HG03097 (cell line): Measurements from ENCODE around the gene CEP164.

Experiments
- ATAC-seq: cut with Tn5 transposase; IDR thresholded peaks from one replicate; pipeline ENCODE4 v1.9.1; 2021; ENCODE audit not compliant: unreplicated experiment, low FRiP score

CEP164 gene

DNA sequence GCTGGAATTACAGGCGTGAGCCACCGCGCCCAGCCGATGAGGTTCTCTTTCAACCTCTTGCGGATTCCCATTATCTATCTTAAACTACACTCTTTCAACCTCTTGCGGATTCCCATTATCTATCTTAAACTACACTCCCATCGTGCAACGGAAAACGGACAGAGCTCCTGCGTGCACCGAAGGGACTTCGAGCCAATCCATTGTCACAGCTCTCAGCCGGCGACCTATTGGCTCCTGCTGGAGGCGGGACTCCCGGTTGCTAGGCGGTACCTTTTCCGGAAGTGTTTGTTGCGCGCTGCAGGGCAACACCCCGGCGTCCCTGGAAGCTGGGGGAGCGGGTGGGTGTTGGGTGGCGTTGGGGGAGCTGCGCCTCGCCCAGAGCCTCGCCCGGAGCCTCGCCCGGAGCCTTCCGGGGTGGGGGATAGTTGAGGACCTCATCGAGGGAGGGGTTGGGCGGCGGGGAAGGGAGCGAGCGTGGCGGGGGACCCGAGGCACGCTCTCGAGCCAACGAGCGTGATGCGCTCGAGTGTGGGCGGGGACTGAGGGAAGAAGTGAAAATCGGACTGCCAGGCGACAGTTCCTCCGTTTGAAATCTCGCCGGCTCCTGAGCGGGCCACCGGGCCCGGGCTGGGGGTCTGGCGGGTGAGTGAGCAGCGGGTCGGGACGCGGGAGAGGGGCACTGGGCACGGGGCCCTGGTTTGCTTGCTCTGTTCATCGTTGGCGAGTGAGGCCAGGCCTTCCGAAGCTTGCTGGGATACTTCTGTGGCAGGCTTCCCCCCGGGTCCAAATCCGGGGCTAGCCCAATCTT is at the start of gene CEP164:
CEP164 (plus strand) TSS at position 288 of the 808 bp plus-strand sequence. CDS start 10,733 bp downstream, outside the sequence.
- peak; percentile 89 for ATAC-seq

DNA sequence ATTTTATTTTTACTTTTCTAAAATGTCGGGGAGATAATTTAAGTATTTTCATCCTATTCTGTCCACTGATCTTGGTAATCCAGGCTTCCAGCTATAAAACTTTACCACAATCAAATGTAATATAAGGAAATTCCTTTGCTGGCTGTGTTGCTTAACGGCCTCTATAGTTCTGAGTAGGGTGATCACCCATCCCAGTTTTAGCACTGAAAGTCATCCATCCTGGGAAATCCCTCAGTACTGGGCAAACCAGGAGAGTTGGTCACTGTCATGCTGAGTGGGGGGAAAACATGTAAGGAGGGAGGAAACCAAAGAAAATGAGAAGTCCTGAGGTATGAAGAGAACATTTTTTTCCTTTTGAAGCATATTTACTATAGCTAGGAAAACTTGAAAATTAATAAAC is 49.3 kb upstream of the CEP164 start:
- ATAC-seq: no peak

DNA sequence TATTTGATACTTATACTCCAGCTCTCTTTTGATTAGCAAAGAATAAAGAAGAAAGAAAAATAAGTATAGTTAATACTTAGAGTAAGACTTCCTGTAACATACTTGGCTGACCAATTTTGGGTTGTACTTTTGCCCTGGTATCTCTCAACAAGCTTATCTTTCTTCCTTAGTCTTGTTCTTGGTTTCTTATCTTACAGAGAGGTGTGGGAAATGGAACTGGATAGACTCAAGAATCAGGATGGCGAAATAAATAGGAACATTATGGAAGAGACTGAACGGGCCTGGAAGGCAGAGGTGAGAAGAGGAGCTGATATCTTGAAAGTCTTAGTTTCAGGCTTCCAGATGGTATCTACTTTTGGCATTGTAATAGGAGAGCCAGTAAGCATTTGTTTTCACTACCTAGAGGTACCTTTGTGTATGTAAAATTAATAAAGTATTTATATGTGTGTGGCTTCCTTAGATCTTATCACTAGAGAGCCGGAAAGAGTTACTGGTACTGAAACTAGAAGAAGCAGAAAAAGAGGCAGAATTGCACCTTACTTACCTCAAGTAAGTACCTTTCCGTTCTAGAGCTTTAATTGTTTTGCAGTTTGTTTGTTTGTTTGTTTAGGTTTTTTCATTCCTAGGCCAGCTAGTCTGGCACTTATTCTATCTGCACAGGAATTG is 47.8 kb upstream of the CEP164 start:
- ATAC-seq: no peak

DNA sequence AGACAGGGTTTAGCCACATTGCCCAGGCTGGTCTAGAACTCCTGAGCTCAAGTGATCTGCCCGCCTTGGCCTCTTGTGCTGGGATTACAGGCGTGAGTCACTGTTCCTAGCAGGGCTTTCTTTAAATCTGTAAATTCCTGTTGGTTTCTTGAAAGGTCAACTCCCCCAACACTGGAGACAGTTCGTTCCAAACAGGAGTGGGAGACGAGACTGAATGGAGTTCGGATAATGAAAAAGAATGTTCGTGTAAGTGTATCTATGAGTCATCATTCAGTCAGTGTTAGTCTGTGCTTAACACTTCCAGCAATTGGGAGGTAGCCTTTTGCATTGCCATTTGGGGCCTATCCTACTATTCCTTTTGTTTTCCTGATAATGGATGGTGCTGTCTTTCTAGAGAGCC is 46.5 kb upstream of the CEP164 start:
- no peak for ATAC-seq

DNA sequence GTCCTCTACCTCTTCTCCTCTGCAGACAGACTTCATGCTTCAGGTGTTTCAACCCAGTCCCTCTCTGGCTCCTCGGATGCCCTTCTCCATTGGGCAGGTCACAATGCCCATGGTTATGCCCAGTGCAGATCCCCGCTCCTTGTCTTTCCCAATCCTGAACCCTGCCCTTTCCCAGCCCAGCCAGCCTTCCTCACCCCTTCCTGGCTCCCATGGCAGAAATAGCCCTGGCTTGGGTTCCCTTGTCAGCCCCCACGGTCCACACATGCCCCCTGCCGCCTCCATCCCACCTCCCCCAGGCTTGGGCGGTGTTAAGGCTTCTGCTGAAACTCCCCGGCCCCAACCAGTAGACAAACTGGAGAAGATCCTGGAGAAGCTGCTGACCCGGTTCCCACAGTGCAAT is 45.8 kb upstream of the CEP164 start:
- ATAC-seq: no peak

DNA sequence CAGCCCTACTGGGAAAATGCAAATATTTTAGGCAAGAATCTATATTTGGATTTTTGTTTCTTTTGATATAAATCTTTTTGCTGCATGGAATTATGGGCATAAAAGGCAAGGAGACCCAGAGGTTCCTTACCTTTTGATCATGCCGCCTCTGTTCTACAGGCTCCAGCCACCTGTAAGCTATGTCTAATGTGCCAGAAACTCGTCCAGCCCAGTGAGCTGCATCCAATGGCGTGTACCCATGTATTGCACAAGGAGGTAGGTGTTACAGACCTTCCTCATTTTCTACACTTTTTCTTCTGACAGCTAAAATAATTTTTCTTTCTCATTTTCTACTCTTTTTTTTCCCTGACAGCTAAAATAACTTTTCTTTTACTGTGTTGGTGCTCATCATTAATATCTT is 44.7 kb upstream of the CEP164 start:
- ATAC-seq: no peak

DNA sequence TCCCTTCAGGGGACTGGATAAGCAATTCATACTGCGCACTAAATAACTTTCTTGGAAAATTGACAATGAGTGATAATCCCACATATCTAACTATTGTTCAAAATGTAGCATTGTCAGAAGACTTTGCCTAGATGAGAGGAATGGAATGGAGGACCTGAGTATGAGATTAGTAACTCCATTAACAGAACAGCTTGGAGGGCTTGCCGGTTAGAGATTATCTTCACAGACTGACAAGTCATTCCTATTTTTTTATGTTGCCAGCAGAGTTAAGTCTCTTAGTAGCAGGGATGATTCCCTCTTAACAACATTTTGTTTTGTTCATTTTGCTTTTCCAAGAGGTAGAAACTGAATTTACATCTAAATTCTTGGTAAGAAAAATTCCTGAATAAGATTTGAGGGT is 43.6 kb upstream of the CEP164 start:
- no peak for ATAC-seq

DNA sequence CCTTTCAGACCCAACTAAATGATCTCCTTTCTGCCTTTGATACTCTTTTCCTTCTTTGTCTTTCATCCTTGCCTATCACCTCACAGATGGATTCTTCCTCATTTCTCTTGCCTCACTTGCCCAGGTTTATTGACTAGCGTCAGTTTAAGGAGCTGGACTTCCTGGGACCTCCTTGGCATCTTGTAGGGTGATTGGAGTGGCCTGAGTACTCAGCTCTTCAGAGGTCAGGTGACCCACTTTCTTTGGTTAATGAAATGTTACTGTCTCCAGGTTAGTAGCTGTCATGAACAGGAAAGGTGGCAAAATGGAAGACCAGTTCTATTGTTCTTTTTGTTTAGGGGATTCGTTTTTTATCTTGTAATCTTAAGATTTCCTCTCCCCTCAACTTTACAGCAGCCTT is 41.1 kb upstream of the CEP164 start:
- no peak for ATAC-seq

DNA sequence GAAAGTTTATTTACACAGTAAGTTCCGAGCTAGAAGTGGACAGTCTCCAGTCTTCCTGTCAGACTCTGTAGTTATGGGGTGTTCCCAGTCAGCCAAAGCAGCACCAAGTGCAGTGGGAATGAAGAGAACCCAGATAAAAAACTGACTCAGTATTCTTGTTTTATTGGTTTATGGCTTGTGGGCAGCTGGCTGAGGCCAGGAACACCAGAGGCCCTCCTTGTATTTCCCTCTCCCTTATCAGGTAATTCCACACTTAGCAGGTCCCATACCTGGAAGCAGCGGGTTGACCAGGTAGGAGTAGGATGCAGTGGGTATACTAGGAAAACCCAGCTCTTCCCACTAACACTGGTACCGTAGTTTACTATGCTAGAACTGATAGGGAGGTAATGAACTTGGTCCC is 40.0 kb upstream of the CEP164 start:
- no peak for ATAC-seq

DNA sequence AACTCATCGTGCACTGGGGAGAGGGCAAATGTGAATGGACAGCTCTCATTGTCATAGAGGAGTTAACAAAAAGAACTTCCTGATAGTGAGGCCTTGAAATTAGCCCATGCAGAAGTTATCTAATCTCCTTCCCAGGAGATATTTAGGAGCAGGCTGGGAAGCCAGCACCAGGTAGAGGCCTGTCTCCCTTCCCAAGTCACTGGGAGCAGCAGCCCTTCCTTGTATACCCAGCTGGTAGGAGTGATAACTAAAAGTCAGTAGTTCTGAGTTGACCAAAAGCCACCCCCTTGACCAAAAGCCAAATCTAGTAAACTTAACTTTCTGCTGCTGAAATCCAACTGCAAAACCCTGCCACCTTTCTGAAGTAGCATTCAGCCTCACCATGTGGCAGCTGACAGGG is 37.9 kb upstream of the CEP164 start:
- ATAC-seq: no peak

DNA sequence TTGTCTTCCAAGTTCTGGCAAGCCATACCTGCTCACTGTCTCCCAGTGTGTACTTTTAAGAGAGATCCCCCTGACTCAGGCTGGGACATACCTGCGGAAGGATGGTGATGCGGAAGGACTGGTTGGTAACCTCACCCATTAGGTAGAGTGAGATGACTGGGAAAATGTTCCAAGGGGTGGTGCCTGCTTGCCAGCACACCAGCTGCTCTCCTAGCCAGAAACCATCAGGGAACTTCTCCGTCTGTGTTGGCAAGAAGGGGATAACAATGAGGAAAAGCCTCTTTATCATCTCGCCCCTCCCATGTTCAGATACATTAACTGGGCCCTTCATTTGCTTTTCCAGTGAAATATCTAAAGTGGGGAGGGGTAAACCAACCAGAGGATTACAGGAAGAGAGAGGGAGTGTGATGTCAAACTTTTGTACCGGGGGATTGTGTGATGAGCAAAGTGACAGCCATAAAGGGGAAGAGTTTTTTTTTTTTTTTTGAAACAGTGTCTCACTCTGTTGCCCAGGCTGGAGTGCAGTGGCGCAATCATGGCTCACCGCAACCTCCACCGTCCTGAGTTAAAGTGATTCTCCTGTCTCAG is 36.8 kb upstream of the CEP164 start, which contains the start of gene BACE1-AS:
BACE1-AS (plus strand) TSS at position 538 of the 588 bp plus-strand sequence.
- ATAC-seq: no peak

DNA sequence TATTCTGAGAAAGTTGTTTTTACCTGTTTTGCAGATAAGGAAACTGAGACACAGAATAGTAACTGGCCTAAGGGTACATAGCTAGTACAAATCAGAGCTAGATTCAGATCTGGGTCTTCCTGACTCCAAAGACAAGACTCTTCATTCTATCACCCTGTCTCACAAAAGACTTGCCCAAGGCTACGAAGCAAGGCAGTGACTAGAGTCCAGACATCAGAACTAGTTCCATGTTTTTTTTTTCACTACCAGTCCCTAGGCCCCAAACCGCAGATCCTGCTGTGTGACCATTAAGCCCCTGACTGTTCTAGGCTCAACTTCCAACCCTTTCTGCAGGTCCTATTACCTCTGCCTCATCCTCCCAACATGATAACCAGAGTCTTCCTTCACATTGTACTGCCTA is 35.0 kb upstream of the CEP164 start:
- no peak for ATAC-seq

DNA sequence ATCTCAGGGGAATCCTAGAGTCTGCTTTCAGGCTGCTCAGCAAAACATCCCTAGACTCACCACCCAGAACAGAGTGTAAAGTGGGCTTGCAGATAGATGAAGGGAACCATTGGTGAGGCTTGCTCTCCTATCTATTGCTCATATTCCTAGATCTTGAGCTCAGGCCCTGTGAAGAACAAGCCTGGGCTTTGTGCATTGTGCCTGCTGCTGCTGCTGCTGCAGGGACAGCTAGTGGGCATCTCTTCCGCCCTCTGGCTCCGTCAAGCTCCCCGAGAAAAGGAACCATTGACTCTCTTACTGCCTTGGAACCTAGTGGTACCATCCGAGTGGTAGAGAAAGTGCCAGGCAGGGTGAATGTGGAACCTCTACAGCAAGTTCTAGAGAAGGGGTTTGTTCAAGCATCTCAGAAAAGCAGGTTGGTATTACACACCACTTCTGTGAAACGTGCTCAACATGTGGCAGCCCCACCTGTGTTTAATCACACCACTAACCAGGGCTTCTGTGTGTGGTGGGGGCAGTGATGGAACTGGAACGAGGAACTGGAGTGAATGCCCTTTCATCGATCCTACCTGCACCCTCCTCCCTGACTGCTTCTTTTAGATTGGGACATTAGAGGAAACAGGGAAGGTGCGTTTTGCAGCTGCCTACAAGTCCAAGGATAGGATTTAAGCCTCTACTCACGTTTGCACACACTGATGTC is 32.1 kb upstream of the CEP164 start:
- ATAC-seq: no peak

DNA sequence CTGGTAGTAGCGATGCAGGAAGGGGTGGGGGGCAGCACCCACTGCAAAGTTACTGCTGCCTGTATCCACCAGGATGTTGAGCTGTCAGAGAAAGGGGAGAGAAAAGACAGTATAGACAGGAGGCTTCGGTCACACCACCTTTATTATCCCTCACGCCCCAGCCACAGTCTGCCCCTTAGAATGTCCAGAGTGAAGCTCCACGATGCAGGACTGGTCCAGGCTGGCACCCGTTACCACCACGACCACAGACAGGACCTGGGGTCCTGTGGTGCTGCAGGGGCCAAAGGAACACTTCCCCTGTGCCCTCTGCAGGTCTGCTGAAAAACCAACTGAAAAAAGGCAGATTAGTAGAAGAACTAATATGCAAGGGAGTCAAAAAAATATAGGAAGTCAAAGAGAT is 30.8 kb upstream of the CEP164 start:
- ATAC-seq: no peak

DNA sequence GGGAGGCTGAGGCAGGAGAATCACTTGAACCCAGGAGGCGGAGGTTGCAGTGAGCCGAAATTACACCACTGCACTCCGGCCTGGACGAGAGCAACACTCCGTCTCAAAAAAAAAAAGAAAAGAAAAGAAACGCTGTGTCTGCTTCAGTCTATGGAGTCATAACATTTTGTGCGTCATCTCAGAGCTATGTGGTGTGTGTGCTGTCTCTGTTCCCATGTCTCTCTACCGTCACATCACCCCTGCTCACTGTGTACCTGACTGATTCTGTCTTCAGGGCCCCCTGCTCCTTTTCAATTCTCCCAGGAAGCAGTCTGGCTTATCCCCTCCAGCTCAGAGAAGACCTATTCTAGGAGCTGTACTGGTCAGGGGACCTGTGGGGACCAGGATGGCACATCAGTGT is 29.5 kb upstream of the CEP164 start:
- ATAC-seq: no peak

DNA sequence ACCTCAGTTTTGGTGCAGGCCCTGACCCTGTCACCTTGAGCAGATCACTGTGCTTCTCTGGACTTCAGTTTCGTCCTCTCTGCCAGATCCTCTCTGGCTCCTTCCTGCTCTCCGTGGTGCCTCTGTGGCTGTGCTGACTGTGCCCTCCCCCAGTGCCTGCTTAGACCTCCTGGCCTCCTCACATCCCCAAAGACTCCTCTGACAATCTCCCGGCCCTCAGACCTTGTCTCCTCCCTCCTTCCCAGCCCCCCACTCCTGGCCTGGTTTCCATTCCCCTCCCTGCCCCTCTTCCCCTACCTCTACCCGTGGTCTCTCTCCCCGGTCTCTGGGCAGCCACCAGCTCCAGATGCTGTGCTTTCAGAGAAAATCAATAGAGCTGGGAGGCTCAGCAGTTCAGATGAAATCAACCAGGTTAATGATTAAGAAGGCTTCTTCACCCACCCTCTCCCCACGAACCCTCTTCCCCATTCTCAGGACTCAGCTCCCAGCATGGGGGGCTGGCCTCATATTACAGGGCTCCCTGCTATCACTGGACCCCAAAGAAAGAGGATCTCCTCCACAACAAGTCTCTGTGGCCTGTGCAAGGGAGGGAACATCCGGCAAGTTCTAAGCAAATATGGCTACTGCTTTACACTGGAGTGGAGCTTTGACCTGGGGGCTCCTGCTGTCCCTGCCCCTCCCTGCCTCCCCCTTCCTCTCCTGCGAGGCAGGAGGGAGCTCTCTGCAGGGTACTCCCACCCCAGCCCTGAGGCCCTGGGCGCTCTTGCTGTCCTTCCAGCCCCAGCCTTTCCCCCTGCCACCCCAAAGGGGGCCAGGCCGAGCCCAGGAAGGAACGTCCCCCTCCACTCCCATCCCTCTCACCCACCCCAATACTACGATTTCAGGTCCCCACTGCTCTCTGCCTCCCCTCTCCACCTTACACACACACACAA is 28.0 kb upstream of the CEP164 start:
- ATAC-seq: no peak

DNA sequence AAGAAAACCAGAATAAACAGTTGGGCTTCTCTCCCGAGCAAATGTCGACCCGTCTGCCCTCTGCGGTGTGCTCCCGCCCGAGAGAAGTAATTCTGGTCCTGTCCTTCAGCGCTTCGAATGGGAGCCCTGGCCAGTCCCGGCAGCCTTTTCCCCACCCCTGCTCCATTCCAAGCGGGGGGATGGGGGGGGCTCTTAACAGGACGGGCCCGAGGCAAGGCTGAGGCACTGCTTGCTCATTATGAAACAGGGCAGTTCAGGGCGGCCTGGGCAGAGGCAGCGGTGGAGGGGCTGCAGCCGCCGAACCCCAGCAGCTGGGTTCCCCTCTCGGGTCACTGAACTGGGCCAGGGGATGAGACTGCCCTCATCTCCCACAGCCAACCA is 27.4 kb upstream of the CEP164 start:
- ATAC-seq: no peak

DNA sequence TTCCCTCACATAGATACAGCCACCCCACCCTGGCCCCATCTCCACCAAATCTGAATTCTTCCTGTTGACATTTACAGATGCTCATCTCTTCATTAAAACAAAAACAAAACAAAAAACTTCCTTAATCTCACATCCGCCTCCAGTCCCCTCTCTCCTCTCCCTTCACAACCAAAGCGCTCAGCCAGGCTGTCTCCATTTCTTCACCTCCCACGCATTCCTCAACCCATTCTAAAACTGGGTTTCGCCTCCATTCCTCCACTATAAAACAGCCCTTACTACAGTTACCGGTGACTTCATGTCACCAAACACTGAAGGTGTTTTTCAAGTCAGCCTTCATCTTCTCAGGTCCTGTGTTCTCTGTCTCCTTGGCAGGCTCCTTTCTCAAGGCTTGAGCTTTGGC is 26.9 kb upstream of the CEP164 start:
- no peak for ATAC-seq

DNA sequence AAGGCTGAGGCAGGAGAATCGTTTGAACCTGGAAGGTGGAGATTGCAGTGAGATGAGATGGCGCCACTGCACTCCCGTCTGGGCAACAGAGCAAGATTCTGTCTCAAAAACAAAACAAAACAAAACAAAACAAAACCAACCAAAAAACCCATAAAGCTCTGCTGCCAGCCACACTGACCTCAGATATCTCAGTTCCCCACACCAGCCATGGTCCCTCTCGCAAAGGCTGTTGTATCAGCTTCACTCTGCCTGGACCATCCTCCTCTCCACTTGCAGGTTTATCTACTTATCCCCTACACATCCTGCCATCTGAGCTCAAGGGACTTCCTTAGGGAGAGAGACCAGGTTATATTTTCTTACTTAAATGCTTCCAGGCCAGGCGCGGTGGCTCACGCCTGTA is 25.4 kb upstream of the CEP164 start:
- ATAC-seq: no peak

DNA sequence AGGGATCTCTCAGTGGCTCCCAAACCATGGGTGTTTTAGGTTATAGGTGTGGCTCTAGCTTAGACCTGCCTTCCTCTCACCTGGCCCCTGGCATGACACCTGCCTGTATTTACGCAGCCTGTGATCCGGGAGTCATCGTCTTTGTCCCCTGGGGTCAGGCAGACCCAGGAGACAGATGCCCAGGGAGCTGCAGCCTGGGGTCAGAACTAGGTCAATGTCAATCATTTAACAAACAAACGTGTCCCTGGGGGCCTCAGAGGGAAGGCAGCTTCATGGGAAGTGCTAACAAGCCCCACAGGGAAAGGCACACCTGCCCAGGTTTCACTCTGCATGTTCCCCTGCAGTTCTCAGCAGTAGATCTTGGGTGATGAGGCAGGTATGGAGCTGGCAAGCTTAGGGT is 24.6 kb upstream of the CEP164 start:
- no peak for ATAC-seq
